Cardiac septum (tissue), 1 donor: ENCODE data around the gene MECR. TPM values are rescaled to one million over a fixed set of nuclear protein-coding genes. Genes with fewer than 3 reads are reported as not detected.

Experiments
- DNase-seq: peaks from one replicate; pipeline ENCODE4 v3.0.0-alpha.2; 2020; ENCODE audit warnings: low spot score
- intact Hi-C: fragments of 100-400 bp; cut with DNase I; formaldehyde crosslinking; loops from one replicate; pipeline ENCODE4 v1.14.0; 2022
- total RNA-seq: library from RNA; stranded (reverse); fragmentation: NEBNext Ultra II Directional; extraction: Animal tissue kit (Norgen Biotek cat#: 25700); gene quantifications from one replicate; pipeline ENCODE4 v1.2.1, GENCODE V29; 2021
- donor health status: DM: no; HTN: no; CAD: no.

Gene MECR
- total RNA-seq, 1 donor from 2014 or later, result 29.9 TPM

- no peak for DNase-seq
- intact Hi-C loops, result no loop called here
Measured at GRCh38 chr1:29213055-29213454, 17.7 kb downstream of the MECR start.

DNA sequence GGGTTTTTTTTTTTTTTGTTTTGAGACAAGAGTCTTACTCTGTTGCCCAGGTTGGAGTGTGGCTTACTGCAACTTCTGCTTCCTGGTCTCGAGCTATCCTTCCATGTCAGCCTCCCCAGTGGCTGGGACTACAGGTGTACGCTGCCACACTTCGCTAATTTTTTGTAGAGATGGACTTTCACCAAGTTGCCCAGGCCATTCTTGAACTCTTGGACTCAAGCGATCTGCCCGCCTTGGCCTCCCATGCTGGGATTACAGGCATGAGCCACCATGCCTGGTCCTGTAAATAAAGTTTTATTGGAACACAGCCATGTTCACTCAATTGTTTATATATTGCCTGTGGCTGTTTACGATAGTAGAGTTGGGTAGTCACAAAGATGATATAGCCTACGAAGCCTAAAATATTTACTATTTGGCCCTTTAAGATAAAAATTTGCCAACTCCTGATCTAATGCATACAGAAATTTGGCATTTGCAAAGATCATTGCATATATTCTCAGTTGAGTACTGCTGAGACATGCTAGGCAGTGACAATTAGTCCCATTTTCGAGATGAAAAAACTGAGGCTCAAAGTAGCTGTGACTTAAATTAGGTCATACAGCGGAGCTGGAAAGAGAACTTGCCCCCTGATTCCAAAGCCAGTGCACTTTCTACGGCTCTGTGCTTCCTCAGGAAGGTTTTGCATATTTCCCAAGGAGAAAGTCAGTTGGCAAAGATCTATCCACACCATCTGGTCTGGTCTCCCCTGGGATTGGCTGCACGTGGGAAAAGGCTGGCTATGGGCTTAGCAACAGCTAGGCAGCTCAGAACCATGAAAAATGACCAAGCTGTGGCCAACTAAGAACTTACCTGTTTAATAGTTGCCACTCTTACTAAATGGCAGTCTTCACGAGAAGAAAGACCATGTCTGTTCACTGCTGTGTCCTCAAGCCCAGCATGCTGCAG, 19.4 kb downstream of the MECR start:
- intact Hi-C loops, result no loop called here
- DNase-seq, result no peak

DNA sequence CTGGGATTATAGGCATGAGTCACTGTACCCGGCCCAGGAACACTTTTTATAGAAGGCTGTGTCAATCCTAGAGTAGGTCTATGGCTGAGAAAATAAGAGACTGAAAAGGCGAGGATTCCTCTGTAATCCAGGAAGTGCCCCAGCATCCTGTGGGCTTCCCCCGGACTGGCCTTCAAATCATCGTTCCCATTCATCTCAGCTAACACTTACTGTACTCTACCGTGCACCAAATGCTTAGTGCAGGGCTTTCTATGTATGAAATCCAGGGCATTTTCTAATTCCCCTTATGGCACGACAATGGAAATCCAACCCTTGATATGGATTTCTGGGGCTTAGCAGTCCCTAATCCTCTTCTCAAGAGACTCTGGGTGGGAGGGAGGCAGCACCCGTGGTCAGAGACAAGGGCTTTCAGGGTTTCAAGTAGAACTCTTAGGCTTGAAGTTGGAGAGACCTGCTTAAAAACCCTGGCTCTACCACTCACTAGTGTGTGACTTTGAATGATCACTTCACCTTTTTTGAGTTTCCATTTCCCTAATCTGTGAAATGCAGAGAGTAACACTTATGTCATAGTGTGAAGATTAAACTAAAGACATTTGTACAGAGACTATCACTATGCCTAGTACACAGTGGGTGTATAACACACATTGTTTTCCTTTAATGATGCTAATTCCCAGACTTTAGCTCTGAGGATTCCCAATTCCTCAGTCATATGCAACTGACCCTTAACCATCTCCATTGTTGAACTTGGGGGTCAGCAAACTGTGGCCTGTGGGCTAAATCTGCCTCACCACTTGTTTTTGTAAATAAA, 20.3 kb downstream of the MECR start:
- no peak for DNase-seq
- intact Hi-C loops, result no loop called here

- no peak for DNase-seq
- intact Hi-C loops, result no loop called here
Measured at GRCh38 chr1:29209173-29209572, 21.6 kb downstream of the MECR start.

DNA sequence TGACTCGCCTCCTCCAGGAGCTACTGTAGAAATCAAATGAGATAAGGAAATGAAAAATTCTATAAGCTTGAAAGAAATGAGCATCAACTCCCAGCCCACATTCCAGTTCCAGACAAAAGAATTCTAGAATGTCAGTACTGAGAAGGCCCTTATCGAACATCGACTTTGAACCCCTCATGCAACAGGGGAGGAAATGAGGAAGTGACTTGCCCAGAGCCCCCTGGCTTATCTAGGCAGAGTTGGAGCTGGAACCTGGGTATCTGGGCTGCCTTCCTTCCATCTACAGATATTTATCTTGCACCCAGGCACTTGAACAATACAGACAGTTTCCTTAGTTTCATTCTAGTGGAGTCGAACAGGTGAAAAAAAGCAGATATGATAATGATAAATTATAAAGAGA, 22.3 kb downstream of the MECR start:
- intact Hi-C loops, result no loop called here

GRCh38 chr1:29202584-29203340, 28.0 kb downstream of the MECR start:
- intact Hi-C loops, result loop anchor here (1.0 to 5.0 kb wide), 5 partner anchors 20 to 418 kb away; no protein-coding TSS in a partner anchor

More for the DNA sequence above, 22.3 kb downstream of the MECR start:
- no peak for DNase-seq

GRCh38 chr1:29202053-29202452, 28.7 kb downstream of the MECR start:
- DNase-seq, result no peak
- intact Hi-C loops, result loop anchor here (2.0 to 5.0 kb wide), 4 partner anchors 19 to 417 kb away; no protein-coding TSS in a partner anchor

More at GRCh38 chr1:29202584-29203340, 28.0 kb downstream of the MECR start:
- peak; percentile 96 for DNase-seq

- no peak for DNase-seq
- intact Hi-C loops, result loop anchor here (2.0 to 5.0 kb wide), 4 partner anchors 19 to 417 kb away; no protein-coding TSS in a partner anchor
Measured at GRCh38 chr1:29201595-29202051, 29.1 kb downstream of the MECR start.

DNA sequence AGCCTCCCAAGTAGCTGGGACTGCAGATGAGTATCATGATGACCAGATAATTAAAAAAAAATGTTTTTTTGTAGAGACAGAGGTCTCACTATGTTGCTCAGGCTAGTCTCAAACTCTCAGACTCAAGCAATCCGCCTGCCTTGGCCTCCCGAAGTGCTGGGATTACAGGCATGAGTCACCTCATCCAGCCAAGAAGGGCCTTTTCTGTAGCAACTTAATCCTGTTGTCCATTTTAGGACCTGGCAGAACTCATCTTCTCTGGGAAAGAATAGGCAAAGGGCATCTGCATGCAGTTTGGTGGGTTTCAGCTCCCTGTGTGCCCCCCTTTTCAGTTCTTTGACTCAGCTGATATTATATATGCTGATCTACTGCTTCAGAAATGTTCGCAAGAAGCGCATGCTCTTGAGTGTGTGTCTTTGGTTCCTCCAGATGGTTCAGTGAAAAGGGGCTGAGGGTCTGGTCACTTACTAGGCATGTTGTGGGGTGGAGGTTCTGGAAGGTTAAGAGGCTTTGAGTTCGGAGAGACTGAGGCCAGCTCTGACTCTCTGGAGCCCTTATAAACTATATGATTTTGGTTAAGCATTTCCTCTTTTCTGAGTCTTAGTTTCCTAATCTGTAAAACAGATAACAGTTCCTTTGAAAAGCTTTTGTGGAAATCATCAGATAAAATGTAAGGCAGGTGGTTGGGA, 29.7 kb downstream of the MECR start:
- intact Hi-C loops, result loop anchor here (5.0 kb wide), 1 partner anchor 219 kb away; no protein-coding TSS in a partner anchor
- DNase-seq, result no peak

DNA sequence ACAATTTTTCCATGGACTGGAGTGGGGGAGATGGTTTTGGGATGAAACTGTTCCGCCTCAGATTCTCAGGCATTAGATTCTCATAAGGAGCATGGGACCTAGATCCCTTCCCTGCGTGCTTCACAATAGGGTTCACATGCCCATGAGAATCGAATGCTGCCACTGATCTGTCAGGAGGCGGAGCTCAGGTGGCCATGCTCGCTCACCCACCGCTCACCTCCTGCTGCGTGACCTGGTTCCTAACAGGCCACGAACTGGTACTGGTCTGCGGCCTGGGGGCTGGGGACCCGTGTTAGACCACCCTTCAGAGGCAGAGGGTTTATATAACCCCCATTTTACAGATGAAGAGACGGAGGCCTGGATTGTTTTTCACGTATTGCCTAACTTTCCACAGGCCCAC, 32.7 kb downstream of the MECR start:
- intact Hi-C loops, result no loop called here
- DNase-seq, result no peak

- intact Hi-C loops, result no loop called here
- DNase-seq, result no peak
Measured at GRCh38 chr1:29197590-29197924, 33.2 kb downstream of the MECR start.

GRCh38 chr1:29196863-29197589, 33.7 kb downstream of the MECR start:
- DNase-seq, result no peak
- intact Hi-C loops, result no loop called here

- DNase-seq, result no peak
- intact Hi-C loops, result no loop called here
Measured at GRCh38 chr1:29195881-29196291, 34.8 kb downstream of the MECR start.

GRCh38 chr1:29193879-29194455, 36.8 kb downstream of the MECR start:
- no peak for DNase-seq
- intact Hi-C loops, result no loop called here

DNA sequence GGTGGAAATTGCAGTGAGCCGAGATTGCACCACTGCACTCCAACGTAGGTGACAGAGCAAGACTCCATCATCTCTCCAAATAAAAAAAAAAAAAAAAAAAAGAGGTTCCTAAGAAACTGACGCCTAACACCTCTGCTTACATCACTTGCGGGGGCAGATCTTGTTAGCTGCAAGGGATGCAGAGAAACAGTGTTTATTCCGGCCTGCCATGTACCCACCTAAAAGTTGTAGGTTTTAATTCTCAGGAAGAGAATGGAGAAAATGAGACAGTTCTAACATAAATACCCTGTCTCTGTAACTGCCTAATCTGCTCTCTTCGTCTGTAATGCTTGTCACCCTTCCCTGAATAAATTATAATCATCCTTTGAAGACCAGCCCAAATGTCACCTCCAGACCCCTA, 40.0 kb downstream of the MECR start:
- intact Hi-C loops, result no loop called here
- no peak for DNase-seq

- no peak for DNase-seq
- intact Hi-C loops, result loop anchor here (10.0 kb wide), 1 partner anchor 142 kb away; no protein-coding TSS in a partner anchor
Measured at GRCh38 chr1:29186707-29187106, 44.0 kb downstream of the MECR start.

GRCh38 chr1:29186252-29186651, 44.5 kb downstream of the MECR start:
- no peak for DNase-seq
- intact Hi-C loops, result loop anchor here (10.0 kb wide), 1 partner anchor 141 kb away; no protein-coding TSS in a partner anchor

GRCh38 chr1:29183287-29183686, 47.4 kb downstream of the MECR start:
- intact Hi-C loops, result loop anchor here (2.0 to 10.0 kb wide), 5 partner anchors 20 to 541 kb away; partner anchors contain the start of genes TAF12 and YTHDF2
- DNase-seq, result no peak
